HG03460 (cell line): ENCODE data around the gene G0S2.
A peak's percentile ranks its signal among the peaks of the same experiment; 100 is the strongest.

ENCODE experiments used
- ATAC-seq: cut with Tn5 transposase; IDR thresholded peaks from one replicate; pipeline ENCODE4 v1.9.1; 2021; ENCODE audit not compliant: unreplicated experiment

Gene G0S2, protein sequence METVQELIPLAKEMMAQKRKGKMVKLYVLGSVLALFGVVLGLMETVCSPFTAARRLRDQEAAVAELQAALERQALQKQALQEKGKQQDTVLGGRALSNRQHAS

DNA sequence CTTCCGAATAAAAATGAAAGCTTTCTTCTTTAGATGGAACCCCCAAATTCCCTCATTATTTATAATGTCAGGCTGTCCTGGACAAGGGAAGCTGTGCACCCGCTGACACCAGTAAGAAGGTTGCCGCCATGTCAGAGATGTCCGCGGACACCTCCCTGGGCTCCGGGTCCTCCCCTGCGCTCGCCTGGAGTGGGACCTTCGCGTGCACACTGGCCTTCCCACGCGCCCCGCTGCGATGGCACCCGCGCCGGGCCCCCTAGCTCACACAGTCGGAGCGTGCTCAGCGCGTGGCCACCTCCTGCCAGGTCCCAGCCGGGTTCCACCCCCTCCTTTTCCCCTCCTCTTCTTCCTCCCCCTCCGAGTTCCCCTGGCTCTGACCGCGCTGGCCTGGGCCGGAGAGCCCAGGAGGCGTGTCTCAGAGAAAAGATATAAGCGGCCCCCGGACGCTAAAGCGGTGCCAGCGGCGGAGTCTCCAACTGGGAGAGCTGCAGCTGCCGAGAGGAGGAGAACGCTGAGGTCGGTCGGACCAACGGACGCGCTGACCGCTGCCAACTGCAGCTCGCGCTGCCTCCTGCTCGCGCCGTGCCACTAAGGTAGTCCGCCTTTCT is at the start of gene G0S2:
G0S2 (plus strand) TSS at position 456 of the 608 bp plus-strand sequence. CDS start 273 bp downstream, outside the sequence.
- ATAC-seq, result no peak

DNA sequence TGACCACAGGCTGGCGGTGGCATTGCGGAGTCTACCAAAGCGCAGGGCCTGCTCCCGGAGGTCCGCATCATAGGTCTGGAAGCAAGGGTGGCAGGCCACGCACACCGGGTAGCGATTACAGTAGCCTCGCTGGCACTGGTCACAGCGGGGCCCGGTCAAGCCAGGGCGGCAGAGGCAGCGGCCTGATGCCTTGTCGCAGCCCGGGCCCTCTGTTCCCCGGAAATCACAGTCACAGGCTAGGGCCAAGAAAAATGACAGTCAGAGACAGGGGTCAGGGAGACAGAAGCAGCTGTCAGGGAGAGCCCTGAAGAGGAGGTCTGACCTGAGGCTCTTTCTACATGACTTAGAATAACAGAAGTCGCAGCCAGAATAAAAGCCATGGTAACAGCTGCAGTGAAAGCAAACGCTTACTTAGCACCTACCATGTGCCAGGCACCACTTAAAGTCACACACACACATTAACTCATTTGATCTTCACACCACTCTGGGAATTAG is 49.4 kb upstream of the G0S2 start:
- no peak for ATAC-seq

DNA sequence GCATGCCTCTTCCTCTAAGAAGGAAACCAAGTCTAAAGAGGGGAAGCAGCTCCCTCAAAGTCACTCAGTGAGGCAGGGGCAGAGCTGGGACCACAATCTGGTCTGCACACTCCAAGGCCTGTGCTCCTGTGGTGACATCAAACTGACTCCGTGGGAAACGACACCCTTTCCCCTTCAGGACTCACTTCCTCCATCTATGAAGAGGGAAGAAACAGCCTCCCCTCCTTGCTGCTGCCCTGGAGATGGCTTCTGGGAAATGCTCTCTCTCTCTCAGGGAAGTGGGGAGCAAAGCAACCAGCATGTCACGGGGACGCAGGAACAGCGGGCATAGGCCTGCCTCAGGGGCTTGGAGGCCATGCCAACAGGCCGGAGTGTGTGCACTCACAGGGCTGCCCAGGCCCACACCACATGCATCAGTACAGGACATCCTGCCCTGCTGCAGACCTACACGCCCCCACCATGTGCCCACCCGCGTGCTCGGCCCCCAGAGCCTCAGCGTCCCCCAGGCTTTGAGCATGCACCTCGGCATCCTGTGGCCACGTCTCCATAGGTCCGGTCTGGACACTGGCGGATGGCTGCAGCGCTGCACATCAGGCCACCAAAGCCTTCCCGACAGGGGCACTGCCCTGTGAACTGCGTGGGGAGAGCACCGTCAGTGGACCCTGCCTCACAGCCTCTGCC is 48.7 kb upstream of the G0S2 start:
- ATAC-seq, result no peak

DNA sequence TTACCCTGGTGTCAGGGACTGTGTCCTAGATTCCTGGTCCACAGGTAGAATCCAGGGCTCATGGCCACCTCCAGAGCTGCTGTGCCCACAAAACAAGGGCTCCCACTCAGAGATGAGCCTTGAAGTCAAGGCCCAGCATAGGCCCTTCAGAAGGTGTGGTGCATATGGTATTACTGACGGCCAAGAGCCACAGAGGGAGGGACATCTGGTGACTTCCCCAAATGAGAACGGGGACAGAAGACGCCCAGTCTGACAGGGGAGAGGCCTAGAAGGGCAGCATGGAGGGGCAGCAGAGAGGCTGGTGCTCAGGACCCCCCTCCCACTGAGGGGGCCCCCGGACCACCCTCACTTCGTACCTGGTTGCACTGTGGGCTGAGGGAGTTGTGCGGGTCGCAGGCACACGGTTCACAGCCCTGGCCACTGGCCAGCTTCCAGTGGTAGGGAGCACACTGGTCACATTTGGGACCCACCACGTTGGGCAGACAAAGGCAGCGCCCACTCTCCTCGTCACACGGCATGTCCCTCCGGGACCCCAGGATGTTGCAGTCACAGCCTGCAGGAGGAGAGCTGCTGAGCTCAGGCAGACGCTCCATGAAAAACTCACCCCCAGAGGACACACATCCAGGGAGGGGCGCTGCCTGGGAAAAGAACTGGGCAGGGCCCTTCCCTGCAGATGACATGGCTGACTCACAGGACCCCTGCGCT is 48.0 kb upstream of the G0S2 start:
- peak; percentile 12 for ATAC-seq

DNA sequence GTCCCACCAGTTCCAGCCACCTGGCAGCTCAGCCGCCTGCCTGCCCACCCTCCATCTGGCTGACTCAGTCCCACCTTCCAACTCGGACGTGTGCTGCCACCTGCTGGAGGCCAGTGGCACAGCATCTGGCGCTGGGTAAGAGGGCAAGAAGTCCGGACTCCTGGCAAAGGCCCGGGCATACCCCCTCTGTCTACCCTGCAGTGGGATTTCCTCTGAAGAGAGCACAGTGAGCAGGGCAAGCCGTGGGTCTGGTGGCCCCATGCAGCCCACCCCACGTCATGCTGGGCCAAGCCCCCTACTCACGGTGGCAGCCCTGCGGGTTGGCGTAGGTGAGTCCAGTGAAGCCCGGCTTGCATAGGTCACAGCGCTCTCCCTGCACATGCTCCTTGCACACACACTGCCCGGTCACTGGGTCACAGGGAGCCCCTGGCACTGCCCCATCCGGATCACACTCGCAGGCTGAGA is 47.4 kb upstream of the G0S2 start:
- peak; percentile 88 for ATAC-seq

DNA sequence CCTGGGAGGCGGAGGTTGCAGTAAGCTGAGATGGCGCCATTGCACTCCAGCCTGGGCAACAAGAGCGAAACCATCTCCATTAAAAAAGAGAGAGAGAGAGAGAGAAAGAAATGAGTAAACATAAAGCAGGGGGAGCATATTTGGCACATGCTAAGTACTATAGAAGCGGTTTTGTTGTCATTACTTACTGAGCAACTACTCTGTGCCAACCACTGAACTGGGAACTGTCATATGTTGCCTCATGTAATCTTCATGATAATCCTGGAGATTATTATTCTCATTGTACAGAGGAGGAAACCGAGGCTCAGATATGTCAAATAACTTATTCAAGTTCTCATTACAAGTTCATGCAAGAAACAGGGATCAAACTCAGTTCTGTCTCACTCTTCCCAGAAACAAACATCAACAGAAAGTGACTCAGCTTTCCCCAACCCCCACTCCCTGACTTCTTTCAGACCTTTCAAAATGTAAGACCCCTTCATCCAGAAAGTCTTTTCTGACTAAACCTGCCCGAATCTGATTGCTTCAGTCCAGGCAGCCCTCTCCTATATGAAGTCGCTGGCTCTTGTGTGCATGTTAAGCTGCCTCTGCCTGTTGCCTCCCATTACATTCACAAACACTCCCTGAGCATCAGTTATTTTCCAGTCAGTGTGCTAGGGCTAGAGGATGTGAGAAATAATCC is 46.5 kb upstream of the G0S2 start:
- no peak for ATAC-seq

DNA sequence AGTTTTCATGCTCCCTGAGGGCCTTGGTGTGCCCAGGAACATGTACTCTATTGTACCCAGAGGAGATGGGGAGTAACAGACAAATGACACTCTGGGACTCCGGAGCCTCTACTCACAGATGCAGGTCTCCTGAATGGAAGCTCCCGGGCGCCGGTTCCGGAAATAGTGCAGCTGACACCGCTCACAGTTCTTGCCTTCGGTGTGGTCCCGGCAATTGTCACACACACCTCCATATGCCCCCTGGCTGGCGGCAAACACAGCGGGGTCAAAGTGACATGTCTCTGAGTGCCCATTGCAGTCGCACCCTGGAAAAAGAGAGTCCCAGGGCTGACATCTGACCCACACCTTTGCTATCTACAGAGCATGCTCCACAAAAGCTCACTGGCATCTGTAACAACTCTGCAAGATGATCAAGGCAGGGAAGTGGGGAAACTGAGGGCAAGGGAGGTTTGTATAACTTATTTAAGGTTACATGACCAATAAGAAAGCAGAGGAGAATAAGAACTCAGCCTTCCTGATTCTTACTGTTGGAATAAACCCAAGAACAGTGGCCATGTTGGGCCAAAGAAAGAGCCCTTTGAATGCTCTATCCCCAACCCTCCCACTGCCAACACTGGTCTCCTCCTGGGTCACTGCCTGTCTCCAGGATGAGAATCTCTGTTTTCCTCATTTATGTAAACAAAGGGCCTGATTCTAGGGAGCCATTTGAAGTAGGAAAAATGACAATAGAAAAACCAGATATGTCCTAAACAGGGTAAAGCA is 45.4 kb upstream of the G0S2 start:
- ATAC-seq, result no peak

DNA sequence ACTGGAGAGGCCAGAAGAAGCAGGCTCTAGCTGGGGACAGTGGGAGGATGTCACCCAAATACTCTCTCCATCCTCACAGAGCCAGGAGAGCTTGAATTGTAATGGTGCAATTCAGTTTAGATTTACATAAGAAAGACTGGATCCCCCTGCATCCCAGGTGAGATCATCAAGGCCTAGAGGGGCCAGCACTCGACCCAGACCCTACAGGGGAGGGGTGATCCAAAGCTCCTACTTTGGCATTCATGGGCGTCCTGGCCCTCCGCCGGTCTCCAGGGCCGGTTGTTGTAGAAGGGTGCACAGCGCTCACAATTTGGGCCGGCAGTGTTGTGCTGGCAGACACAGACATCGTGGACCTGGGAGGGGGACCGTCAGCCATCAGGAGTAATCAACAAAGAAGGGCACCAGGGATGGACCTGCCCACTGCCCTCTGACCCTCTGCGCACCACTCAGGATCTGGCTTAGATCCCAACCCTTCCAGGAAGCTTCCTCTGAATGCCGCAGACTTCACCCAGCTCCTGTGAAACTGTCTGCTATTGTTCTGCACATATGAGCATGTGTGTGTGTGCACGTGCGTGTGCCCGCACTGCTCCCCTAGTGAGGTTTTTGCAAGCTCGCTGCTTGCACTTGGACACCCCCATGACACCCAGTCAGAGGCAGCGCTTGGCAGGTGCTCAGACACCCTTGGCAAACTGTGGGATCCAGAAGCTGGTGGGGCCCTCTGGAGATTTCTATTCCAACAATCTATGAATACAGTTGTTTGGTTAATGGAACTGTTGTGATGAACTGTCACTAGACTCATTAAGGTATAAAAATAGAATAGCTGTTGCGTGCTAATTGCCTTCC is 44.6 kb upstream of the G0S2 start:
- no peak for ATAC-seq

DNA sequence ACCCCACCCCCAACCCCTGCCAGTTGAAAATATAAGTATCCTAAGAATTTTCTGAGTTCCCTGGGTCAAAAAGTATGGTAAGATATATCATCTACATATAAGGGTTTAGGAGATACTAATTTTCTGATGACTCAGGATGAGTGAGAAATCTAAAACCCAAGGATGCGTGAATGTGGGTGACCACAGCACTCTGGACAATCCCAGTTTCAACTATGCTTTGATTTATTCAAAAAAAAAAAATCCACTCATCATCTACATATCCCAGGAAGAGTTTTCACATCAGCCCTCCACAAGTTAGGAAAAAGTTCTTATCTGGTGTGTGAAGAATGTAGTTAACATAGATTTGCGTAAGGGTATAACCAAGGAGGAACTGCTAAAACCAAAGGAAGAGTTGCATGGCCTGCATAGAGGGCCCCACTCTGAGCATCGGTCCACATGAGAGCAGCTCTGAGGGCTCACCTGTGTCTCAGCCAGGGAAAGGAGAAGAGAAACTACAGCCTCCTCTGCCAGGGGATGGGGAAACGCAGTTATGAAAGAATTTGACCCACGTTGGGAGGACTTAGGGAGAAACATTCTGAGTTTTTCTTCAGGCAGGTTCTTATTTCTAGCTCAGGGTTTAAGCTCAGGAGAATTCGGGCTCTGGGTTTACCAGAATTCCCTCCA is 41.7 kb upstream of the G0S2 start:
- no peak for ATAC-seq

DNA sequence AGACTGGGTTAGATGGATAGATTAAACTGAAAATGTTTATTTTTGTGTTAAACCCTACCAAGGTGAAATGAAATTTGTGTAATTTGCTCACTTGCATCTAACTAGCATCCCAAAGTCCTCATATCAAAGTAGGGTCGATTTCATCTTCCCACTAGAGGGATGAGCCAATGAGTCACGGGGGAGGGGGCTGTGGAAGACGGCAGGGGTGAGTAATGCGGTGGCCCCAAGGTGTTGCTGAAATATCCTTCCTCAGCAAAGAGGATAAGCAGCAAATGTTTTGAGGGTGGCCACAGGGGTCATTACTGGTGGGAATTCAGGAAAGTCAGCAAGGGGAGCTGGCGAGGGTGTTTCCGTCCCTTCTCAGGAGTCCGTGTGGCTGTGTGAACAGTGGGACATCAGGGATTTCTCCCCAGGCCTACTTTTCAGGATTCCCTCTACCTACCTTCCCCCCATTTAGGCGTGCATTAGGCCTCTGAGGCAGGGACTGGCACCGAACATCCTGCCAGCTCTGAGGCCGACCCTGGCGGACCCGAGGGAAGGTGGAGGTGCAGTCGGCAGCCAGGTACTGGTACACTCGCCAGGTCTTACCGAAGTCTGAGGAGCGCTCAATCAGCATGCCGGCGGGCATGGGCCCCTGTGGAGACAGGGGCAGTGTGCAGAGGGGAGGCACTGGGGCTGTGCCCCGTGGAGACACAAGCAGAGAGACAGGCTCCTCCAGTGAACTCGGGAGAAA is 41.0 kb upstream of the G0S2 start:
- ATAC-seq, result no peak

DNA sequence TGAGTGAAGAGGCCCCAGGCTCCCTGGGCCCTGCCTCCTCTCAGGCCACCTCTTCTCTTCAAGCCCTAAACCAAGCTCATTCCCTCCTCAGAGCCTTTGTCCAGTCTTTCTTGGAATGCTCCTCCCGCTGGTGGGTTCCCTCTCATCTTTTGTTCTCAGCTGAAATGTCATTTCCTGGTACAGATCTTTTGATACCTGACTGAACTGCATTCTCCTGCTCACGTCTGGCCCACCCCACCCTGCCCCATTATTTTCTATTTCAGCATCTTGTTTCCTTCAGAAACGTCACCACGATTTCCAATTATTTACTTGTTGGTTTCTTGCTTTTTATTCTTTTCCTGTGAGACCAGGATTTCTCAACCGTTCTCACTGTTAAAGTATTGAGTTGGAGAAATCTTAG is 39.4 kb upstream of the G0S2 start:
- ATAC-seq, result no peak

DNA sequence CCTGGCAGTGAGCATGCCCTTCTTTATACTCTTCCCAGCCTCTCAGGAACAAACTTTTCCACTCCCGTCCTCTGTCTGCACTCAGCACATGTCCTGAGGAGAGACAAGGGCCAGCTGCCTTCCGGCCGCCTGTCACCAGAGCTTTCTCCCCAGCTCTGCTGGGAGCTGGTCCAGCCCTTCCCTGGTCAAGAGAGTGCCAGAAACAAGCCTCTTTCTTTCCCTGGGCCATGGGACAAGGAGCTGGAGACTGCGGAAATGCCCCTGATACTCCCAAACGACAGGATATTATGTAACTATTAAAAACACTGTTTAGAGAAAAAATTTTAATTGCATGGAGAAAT is 33.4 kb upstream of the G0S2 start:
- no peak for ATAC-seq

DNA sequence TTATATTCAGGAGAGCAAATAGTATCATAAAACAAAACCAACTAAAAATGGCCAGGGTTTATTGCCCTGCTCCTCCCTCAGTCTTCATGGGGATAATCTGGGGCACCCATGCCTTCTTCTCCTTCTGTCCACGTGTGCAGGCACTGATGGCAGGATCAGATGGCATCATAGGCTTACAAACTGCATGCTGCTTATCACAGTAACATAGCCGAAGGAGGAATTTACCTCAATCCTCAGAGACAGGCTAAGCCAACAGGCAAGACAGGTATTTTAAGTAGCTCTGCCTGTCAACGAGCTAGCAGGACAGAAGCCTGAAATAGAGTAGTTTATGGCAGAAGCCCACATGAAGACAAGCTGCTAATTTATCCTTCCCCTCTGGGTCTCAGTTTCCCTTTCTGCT is 32.4 kb upstream of the G0S2 start:
- no peak for ATAC-seq

DNA sequence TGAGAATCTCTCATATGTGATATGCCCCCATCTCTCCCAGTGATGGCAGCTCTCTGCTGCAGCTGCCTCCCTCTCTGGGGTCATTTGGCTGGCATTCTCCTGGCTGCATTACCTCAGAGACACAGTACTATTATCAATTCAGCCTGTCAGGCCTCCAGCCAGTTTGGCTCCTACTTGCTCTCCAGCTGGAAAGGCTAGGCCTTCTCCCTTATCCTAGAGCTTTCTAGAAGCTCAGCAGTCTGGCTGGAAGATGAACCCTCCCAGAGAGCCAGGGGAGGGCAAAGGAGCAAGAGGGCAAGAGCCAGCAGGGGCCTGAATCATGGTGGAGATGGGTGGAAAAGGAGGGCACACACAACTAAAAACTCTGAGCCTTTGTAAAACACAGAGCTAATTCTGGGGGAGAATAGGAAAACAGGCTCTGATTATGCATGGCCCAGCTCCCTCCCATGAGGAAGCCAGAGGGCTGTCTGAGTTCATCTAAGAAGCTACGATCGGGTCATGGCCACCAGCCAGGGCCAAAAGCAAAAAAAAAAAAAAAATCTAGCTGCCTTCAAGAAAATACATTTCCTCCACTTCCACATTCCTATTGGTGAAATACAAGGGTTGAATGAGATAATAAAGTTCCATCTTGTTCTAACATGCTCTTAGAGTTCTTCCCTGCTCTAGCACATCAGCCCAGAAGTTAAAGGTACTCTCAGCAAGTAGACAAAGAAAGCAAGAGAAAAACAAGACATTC is 31.8 kb upstream of the G0S2 start:
- ATAC-seq, result no peak

DNA sequence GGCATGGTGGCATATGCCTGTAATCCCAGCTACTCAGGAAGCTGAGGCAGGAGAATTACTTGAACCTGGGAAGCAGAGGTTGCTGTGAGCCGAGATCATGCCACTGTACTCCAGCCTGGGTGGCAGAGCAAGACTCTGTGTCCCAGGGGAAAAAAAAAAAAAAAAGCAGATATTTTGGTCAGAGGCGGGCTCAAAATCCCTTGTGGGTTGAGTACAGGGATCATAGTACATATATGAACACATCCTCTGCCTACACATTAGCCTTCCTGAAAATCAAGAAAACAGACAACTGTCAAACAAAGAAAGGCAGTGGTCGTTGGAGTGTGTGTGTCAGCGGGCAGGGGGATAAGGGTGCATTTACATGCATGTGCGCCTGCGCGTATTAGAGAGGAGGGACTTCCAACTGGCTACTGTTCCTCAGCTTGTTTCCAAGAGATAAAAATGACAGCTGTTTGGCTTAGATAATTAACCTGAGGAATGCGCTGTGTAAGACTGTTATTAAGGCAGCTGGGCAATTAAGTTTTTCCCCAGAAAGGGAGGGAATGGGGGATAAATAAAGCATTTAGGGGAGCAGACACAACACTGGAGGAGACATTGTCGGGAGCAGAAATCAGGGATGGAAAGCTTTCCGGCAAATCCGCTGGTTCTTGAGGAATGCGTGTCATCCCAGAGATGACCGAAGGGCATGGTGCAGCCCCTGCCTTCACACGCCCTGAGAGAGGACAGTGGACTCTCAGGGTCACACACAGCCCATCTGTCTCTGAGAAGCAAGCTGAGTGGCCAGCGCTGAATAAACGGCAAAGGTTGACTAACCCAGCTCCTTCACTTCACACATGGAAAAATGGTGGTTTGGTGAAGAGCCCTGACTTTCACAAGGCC is 29.4 kb upstream of the G0S2 start:
- no peak for ATAC-seq

DNA sequence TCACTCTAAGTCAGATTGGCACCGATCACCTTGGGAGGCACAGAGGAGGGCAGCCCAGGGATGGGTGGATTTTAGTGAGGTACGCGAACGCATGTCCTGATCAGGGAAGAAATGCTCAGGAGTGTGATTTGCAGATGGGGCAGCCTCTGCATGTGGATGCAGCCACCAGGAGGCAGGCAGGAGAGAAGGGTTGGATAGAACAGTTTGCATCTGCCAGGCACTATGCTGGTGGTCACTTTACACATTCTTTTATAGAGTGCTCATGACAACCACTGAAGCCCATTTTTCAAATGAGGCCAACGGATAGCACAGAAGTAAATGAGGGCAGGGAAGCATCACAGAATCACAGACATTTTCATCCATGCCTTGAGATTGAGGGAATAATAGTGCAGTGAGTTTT is 28.7 kb upstream of the G0S2 start:
- ATAC-seq, result no peak

DNA sequence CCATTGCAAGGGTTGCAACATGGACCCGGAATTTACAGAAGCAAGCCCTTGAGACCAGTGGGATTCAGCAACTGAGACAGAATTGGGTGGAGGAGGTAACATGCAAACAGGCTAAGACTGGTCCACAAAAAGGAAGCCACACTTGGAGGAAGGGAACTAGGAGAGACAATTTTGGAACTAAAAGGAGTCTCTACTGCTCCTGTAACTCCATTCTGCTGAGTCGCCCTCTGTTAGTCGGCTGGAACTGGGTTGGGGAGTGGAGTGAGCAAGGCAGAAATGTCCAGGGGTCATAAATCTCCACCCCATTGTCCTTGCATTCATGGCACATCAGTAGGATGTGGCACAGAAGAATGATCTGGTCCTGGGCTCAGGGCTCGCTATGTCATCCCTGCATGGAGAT is 28.1 kb upstream of the G0S2 start:
- ATAC-seq, result no peak
